Liver (tissue), 3 donors: ENCODE results near the gene GABRR3.

Experiments
- CTCF ChIP-seq: fragments of 150-350 bp; IDR thresholded peaks from 2 replicates; pipeline ENCODE4 v1.5.1; 2017; ENCODE audit warnings: improper control_type of control experiment, low read depth, low read length; ENCODE audit not compliant: missing input control
- RAD21 ChIP-seq, 2 donors: IDR thresholded peaks; 2 replicates each; pipeline ENCODE4 v1.6.1; 2016; ENCODE audit warnings: antibody characterized with exemption in 2 of 2, mild to moderate bottlenecking in 2 of 2
- TAF1 ChIP-seq: conservative IDR thresholded peaks from 2 replicates; pipeline ENCODE4 v1.6.1; 2016; ENCODE audit warnings: antibody characterized with exemption, mild to moderate bottlenecking
- donor health status: healthy.
- donor health status: healthy.

GRCh38 chr3:98035208-98035607, at the start of gene GABRR3:
- TF ChIP-seq TAF1 (no peak), RAD21 (IDR thresholded peaks at IDR 0.05) (no peak), CTCF (no peak)
